GM21390 (cell line): ENCODE data around the gene RBM19.
A peak's percentile ranks its signal among the peaks of the same experiment; 100 is the strongest.

Experiments used
- ATAC-seq: cut with Tn5 transposase; IDR thresholded peaks from one replicate; pipeline ENCODE4 v1.9.1; 2021; ENCODE audit not compliant: unreplicated experiment

The RBM19 gene

GRCh38 chr12:113934060-113934814 is 31.9 kb downstream of the RBM19 start:
- ATAC-seq: no peak

- ATAC-seq: no peak
Observed at GRCh38 chr12:113933201-113933786, 32.8 kb downstream of the RBM19 start.

GRCh38 chr12:113932381-113933196 is 33.5 kb downstream of the RBM19 start:
- no peak for ATAC-seq

- no peak for ATAC-seq
Observed at GRCh38 chr12:113931517-113931916, 34.6 kb downstream of the RBM19 start.

- no peak for ATAC-seq
Observed at GRCh38 chr12:113930249-113930648, 35.9 kb downstream of the RBM19 start.

- no peak for ATAC-seq
Observed at GRCh38 chr12:113929312-113929989, 36.7 kb downstream of the RBM19 start.

- ATAC-seq: no peak
Observed at GRCh38 chr12:113926788-113927187, 39.3 kb downstream of the RBM19 start.

GRCh38 chr12:113924341-113924740 is 41.8 kb downstream of the RBM19 start:
- ATAC-seq: no peak

GRCh38 chr12:113923251-113923650 is 42.9 kb downstream of the RBM19 start:
- ATAC-seq: no peak

- no peak for ATAC-seq
Observed at GRCh38 chr12:113921430-113921829, 44.7 kb downstream of the RBM19 start.

- no peak for ATAC-seq
Observed at GRCh38 chr12:113919791-113920190, 46.3 kb downstream of the RBM19 start.

- no peak for ATAC-seq
Observed at GRCh38 chr12:113918306-113918705, 47.8 kb downstream of the RBM19 start.

GRCh38 chr12:113917393-113917792 is 48.7 kb downstream of the RBM19 start:
- no peak for ATAC-seq

- ATAC-seq: no peak
Observed at GRCh38 chr12:113914806-113915205, 51.3 kb downstream of the RBM19 start.

- no peak for ATAC-seq
Observed at GRCh38 chr12:113914176-113914575, 51.9 kb downstream of the RBM19 start.

GRCh38 chr12:113912760-113913329 is 53.3 kb downstream of the RBM19 start:
- ATAC-seq: peak; percentile 60

GRCh38 chr12:113911971-113912759 is 54.0 kb downstream of the RBM19 start:
- ATAC-seq: no peak

- no peak for ATAC-seq
Observed at GRCh38 chr12:113910751-113911272, 55.3 kb downstream of the RBM19 start.

- no peak for ATAC-seq
Observed at GRCh38 chr12:113909776-113910420, 56.2 kb downstream of the RBM19 start.
